Fibroblast of peridontal ligament (primary cell): ENCODE measurements around the gene FLCN.
"Not testable (repeated sequence)": the region's sequence is repeated elsewhere in the genome, so short reads cannot be mapped to it uniquely, and the experiment has no call there.

Source experiments
- DNase-seq: peaks from one replicate; pipeline ENCODE4 v3.0.0-alpha.2; 2010; ENCODE audit errors: extremely low read depth

Gene FLCN, protein sequence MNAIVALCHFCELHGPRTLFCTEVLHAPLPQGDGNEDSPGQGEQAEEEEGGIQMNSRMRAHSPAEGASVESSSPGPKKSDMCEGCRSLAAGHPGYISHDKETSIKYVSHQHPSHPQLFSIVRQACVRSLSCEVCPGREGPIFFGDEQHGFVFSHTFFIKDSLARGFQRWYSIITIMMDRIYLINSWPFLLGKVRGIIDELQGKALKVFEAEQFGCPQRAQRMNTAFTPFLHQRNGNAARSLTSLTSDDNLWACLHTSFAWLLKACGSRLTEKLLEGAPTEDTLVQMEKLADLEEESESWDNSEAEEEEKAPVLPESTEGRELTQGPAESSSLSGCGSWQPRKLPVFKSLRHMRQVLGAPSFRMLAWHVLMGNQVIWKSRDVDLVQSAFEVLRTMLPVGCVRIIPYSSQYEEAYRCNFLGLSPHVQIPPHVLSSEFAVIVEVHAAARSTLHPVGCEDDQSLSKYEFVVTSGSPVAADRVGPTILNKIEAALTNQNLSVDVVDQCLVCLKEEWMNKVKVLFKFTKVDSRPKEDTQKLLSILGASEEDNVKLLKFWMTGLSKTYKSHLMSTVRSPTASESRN

DNA sequence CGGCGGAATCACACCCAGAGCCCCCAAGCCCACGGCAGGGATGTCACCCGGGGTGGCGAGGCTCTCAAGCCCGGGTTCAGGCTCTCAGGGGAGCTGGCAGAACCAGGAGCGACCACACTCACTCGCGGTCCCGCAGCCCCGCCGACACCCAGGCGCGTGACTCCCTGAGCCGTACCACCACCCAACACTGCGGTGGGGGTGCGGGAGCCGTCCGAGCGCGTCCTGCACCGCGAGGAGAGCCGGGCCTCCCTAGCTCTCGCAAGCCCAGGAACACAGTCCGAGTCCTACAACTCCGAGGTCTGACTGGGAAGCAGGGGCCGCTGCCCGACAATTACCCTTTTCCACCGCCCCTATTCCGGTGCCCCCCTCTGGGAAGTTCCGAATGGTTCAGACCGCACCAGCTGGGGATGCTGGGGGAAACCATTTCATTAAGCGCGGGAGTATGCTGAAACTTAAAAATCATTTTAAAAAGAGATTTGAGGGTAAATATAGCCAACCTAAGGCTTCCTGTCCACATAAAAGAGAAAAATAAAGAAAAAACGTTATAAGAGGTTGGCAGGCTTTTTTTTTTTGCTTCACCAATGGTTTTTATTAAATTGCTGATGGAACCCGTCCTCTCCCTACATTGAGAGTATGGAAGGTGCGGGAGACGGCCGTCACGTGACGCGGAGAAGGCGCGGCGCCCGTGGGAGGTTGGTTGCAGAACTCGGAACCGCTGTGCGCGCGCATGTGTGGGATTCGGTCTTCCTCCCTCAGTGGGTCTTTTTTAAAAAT, at the start of gene FLCN:
TSS of gene FLCN (minus strand) at position 143 of the 774 bp plus-strand sequence. CDS start 9,031 bp downstream, outside the sequence.
- DNase-seq = peak; percentile 94

DNA sequence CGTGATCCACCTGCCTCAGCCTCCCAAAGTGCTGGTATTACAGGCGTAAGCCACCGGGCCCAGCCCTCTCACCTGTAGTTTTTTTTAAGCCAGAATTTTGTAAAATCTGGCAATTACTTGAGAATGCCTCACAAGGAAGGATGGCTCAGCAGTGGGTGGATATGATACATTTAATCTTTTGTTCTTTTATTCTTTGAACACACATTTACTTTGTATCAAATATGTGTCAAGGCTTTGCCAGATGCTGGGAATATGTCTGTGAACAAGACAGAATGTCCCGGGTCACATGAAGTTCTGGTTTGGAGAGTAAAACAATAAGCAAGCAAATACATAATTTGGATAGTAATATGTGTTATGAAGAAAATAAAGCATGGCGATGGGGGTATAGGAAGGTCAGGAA, 49.0 kb upstream of the FLCN start:
- no peak for DNase-seq

DNA sequence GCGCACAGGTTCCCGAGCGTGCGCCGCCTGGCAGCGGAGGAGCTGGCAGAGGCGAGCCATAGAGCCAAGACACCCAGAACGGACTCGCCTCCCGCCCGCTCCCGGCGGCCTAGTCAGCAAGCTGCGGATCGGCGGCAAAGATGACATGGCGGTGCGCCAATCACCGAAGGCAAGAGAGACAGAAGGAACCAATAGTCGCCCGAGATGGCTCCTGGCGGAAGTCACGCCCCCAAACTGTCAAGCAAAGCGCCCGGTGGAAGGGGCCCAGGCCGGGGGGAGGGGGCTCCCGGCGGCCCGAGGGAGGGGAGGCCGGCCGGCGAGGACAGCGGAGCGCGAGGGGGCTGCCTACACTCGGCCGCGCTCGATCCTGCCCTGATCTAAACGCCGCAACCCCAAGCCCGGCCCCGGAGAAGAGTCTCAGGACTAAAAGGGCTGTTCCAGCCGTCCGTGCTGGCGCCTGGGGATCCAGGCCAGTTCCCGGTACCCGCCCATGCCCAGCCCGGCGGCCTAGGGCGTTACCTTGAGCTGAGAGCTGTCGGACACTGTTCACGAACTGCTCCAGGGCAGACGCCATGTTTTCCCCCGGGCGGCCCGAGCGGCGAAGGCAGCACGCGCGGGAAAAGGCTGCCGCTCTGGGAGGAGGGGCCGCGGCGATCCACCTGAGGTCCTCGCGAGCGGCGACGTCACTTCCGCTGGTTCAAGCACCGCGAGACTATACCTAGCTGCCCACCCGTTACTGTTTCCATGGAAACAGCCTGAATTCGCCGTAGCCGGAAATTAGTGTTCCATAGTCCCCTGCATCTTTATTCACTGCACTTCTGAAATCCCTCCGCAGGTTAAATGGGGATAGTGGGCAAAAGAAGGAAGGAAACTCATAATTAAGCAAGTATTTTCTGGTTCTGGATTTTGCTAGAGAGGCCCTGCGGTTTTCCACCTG, 43.9 kb upstream of the FLCN start, which contains the start of gene COPS3:
TSS of gene COPS3 (minus strand) at position 634 of the 937 bp plus-strand sequence. CDS start at position 574, 60 bp downstream.
- peak; percentile 97 for DNase-seq

DNA sequence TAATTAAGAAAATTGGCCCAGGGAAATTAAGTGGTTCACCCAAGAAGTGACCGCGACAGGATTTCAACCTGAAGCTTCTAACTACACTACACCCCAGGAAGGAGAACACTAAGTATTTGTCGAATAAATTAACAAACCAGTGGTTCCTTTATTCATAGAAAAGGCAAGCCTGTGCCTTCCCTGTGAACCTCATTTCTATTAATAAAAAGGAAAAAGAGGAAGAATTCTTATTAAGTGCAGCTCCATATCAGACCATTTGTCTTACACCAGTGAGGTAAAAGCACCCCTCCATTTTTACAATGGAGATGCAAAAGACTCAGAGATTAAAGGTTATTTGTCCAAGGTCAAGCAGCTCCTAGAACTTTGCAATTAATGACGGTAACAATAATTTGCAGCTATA, 42.3 kb upstream of the FLCN start:
- DNase-seq = no peak

DNA sequence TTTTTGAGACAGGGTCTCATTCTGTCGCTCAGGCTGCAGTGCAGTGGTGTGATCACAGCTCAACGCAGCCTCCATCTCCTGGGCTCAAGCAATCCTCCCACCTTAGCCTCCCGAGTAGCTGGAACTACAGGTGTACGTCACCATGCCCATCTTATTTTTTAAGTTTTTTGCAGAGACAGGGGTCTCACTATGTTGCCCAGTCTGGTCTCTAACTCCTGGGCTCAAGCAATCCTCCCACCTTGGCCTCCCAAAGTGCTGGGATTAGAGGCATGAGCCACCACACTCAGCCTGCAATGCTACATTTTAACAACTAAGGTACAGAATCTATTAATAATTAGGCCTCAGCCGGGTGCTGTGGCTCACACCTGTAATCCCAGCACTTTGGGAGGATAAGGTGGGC, 40.5 kb upstream of the FLCN start:
- DNase-seq = not testable (repeated sequence)

DNA sequence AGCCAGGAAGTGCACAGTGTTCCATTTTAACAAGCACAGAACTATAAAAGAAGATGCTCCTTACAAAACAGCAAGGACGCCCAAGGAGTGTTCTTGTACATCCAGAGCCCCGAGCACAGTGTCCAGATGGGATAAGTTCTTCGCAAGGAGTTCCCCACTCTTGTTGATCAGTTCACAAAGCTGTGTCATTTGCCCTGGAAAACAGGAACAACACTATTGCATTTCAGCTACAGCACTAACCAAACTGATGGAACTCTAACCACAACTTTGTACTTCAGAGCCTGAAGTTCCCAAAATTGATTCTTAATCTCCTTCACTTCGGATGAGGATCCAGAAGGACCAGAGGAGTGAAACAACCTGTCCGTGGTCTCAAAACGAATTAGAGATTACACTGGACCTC, 39.0 kb upstream of the FLCN start:
- no peak for DNase-seq

DNA sequence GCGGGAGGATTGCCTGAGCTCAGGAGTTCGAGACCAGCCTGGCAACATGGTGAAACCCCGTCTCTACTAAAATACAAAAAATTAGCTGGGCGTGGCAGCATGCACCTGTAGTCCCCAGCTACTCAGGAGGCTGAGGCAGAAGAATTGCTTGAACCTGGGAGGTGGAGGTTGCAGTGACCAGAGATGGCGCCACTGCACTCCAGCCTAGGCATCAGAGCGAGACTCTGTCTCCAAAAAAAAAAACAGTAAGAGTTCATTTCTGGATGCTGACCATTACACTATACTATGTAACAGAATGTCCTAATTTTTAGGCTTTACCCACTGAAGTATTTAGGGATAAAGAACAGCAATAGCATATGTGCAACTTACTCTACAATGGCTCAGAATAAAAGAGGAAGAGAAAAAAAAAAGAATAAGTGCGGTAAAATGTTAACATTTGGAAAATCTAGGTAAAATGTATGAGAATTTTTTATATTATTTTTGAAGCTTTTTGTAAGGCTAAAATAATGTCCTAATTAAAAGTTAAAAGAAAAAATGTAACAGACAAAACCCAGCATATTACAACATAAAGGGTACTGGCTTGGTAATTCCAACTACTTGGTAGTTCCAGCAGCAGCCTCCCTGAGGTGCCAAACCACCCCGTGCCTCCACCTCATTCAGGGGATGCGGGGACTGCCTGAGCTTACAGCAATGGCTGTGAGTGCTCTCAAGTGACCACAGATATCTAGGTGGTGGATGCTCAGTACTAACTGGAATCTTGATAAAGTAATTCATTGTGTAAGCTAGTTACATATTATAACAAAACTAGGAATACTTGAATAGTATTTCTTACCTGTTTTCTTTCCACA, 33.2 kb upstream of the FLCN start:
- no peak for DNase-seq

DNA sequence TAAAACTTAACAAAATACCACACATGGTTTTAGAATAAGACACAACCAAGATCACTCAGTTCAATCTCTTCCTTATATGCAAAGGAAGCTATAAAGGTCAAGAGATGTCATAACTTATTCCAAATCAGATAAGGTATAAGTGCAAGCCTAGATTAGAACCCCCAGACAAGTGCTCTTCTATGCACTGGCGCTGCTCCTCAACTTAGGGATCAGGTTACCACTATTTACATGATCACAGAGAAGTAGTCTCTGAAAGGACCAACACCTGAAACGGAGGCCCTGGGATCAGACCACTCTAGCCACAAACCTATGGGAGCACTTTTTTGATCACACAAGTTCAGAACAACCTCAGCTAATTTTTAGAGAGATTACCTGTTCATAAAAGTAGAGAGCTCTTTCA, 27.5 kb upstream of the FLCN start:
- no peak for DNase-seq

DNA sequence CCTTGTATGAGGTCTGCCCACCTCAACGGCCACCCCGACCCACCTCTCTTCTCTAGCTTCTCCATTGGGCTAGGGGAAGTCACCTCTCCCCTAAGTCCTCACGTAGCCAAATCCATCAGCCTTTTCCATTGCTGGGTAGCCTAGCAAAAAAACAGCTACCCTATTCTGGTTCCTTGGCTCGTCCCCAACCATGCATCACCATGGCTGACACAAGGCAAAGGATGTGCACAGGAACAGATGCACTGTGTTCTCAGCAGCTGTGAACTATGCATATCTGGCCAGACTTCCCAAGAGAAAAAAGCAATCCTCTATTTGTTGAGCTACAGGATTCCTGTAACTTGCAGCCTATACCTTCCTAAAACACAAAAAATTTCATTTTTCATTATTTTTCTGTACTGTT, 22.0 kb upstream of the FLCN start:
- no peak for DNase-seq

DNA sequence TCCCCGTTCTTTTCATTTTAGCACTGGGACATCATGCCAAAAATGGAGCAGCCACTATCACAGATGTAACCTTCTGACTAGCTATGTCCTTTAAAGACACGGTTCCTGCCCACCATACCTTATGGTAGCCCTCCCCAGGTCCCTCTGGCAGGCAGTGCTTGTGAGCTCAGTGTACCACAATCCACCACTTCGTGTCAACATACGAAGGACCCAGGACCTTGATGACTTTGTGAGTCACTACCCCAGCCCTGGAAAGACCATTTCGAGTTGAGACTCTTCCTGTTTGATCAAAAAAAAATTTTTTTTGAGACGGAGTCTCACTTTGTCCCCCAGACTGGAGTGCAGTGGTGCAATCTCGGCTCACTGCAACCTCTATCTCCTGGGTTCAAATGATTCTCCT, 21.0 kb upstream of the FLCN start:
- no peak for DNase-seq

DNA sequence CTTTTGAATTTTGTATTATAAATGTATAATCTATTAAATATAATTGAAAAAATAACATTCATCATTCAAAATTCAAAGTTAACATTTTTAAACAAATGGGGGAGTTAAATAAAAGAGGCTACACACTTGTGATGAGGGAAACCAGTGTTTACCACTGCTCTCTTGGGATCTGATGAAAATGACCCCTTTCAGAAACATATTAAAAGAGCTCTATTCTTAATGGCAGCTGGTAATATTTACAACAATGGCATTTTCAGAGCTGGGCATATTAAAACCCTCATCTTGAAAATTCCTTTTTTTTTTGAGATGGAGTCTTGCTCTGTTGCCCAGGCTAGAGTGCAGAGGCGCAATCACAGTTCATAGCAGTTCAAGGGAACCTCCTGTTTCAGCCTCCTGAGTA, 19.3 kb upstream of the FLCN start:
- DNase-seq = no peak

DNA sequence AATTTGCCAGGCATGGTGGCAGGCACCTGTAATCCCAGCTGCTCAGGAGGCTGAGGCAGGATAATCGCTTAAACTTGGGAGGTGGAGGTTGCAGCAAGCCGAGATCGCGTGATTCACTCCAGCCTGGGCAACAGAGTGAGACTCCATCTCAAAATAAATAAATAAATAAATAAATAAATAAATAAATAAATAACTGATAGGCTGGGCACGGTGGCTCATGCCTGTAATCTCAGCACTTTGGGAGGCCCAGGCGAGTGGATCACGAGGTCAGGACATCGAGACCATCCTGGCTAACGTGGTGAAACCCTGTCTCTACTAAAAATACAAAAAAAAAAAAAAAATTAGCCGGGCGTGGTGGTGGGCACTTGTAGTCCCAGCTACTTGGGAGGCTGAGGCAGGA, 18.7 kb upstream of the FLCN start:
- not testable (repeated sequence) for DNase-seq

DNA sequence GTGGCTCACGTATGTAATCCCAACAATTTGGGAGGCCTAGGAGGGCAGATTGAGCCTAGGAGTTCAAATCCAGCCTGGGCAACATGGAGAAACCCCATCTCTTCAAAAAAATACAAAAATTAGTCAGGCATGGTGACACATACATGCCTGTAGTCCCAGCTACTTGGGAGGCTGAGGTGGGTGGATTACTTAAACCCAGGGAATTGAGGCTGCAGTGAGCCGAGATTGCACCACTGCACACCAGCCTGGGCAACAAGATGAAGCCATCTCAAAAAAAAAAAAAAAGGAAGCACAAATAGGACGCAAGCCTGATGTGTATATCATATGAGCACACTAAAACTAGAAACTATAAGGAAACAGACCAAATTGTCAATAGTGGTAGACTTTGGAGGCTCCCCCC, 17.1 kb upstream of the FLCN start:
- DNase-seq = peak; percentile 5

DNA sequence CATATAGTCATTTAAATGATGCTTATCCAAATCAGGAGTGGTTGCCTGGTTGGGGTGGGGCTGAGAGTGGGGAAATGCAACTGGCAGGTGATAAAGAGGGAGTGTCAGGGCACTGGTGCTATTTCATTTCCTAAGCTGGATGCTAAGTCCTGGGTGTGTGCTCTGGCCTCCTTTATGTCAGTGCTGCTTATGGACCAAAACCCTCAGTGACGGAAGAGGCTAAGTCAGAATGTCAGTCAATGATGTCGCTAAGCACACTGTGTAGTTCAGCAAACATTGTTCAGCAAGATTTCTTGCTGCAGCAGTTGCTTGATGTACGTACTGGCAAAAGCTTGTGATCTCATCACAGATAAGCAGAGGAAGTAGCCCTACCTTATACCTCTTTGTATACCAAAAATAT, 16.4 kb upstream of the FLCN start:
- no peak for DNase-seq

DNA sequence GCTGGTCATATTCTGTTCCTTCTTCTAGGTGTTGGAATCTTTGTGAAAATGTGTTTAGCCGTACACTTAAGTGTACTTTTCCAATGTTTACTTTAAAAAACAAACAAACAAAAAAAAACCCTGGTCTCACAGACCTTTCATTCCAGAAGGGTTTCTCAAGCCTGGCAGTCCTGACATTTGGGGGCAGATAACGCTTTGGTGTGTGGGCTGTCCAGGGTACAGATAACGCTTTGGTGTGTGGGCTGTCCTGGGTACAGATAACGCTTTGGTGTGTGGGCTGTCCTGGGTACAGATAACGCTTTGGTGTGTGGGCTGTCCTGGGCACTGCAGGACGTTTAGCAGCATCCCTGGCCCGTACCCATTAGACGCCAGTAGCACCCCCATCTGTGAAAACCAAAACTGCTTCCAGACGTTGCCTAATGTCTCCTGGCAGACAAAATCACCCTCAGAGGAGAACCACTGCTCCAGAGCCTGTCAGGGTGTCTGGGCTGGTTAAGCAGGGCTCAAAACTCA, 15.2 kb upstream of the FLCN start:
- DNase-seq = no peak

DNA sequence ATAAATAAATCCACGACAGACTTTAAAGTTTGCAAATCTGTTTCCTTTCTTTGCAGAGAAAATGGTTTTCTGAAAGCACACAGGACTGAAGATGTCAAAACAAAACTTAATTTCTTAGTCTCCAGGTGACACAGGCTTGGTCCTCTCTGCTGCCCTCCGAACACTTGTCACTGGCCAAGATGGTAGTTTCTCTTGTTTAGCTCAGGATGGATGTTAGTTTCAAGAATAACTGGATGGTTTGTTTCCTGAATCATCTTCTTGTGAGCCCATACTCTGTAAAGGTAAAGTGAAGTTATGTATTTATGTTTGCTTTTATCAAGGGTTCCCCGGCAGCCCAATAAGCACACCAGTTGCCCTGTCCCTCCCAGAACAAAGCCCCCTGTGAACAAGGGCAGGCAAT, 9.9 kb upstream of the FLCN start:
- DNase-seq = no peak

DNA sequence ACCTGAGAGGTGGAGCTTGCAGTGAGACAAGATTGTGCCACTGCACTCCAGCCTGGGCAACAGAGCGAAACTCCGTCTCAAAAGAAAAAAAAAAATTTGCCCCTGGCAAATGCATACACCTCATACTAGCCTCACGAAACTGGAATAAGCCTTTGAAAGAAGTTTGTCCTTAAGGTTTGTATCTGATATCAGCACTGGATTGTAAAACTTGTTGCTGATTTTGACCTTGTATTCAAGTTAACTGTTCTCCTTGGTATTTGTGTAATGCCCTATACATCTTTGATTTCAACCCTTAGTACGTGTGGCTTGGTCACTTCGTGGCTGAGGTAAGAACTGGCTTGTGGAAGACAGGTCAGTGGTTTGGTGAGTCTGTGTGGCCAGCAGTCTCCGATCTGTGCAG, 6.2 kb upstream of the FLCN start:
- no peak for DNase-seq

DNA sequence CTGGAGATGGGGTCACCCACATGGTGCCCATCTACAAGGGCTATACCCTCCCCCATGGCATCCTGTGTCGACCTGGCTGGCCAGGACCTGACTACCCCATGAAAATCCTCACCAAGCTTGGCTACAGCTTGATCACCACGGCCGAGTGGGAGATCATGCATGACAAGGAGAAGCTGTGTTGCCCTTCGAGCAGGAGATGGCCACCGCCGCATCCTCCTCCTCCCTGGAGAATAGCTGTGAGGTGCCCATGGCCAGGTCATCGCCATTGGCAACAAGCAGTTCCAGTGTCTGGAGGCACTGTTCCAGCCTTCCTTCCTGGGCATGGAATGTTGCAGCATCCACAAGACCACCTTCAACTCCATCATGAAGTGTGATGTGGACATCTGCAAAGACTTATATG, 5.3 kb upstream of the FLCN start:
- no peak for DNase-seq

DNA sequence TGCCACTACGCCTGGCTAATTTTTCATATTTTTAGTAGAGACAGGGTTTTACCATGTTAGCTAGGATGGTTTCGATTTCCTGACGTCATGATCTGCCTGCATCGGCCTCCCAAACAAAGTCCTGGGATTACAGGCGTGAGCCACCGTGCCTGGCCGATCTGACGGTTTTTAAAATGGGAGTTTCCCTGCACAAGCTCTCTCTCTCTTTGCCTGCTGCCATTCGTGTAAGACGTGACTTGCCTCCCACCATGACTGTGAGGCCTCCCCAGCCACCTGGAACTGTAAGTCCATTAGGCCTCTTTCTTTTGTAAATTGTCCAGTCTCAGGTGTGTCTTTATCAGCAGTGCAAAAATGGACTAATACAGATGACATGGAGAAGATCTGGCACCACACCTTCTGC, 4.7 kb upstream of the FLCN start:
- DNase-seq = no peak

DNA sequence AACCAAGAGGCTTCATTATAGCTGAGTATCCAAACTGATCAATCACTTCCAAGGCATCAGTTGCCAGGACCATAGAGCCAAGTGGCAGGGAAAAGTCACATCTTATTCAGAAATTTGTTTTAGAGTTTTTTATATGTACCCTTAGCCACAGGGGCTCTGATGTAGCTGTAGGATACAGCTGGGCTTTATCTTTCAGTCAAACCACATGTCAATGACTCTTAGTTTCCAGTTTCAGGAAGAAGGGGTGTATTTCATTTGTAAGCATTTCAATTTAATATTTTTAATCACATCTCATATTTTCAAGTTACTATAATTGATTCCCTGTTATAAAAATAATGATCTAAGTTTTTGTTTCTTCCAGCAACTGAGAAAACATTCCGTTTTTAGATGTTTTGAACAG, 2.9 kb upstream of the FLCN start:
- DNase-seq = no peak
